BLaER1 treated with 17β-estradiol and CSF1 and Interleukin-3, amounts not matched to agents 10 nM and 100 nM (cell line): Measurements from ENCODE around the gene CREB5.

Experiments
- H3K27ac ChIP-seq, 11 experiments: shearing (Covaris generic); formaldehyde crosslinking; 2 replicates each; pipeline ENCODE4 v1.8.1; 2022
- H3K27me3 ChIP-seq, 11 experiments: shearing (Covaris generic); formaldehyde crosslinking; 2 replicates each; pipeline ENCODE4 v1.8.1; 2022
- H3K36me3 ChIP-seq, 11 experiments: shearing (Covaris generic); formaldehyde crosslinking; 2 replicates each; pipeline ENCODE4 v1.8.1; 2022
- H3K4me1 ChIP-seq, 10 experiments: shearing (Covaris generic); formaldehyde crosslinking; 2 replicates each; pipeline ENCODE4 v1.8.1; 2022
- H3K4me2 ChIP-seq, 11 experiments: shearing (Covaris generic); formaldehyde crosslinking; 2 replicates each; pipeline ENCODE4 v1.8.1; 2022
- H3K4me3 ChIP-seq, 10 experiments: shearing (Covaris generic); formaldehyde crosslinking; 2 replicates each; pipeline ENCODE4 v1.8.1; 2022
- H3K9ac ChIP-seq, 11 experiments: shearing (Covaris generic); formaldehyde crosslinking; 2 replicates each; pipeline ENCODE4 v1.8.1; 2022
- H3K9me3 ChIP-seq, 11 experiments: shearing (Covaris generic); formaldehyde crosslinking; replicated peaks in 1 of 11; 2 replicates each; pipeline ENCODE4 v1.8.1; 2022
- H4K20me1 ChIP-seq, 11 experiments: shearing (Covaris generic); formaldehyde crosslinking; 2 replicates each; pipeline ENCODE4 v1.8.1; 2022
- Cebpa-rat ChIP-seq, 11 experiments: shearing (Covaris generic); IDR thresholded peaks; 2 replicates each; pipeline ENCODE4 v1.8.1; 2022

Gene CREB5

DNA sequence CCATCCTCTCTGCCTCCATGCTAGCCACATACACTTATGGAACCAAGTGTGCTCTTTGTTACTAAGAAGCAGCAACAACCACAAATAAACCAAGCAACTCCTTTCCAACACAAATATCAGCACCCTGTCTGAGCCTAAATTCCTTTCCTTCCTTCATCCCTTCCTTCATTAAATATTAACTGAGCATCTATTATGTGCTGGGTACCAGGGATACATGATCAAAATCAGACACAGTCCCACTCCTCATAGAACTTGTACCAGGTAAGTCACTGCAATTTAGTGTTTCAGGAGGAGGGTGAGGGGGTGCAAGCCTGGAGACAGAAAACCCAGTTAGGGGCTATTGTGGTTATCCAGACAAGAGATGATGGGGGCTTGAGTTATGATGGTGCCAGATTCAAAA, 10.8 kb downstream of the CREB5 start:
- TF ChIP-seq Cebpa-rat (IDR thresholded peaks at IDR 0.05) = no peak
- H3K9ac ChIP-seq = no peak overlapping the region
- H3K27ac ChIP-seq = no peak overlapping the region
- H4K20me1 ChIP-seq = no peaks in the 10 kb centered on the region
- H3K4me2 ChIP-seq = no peak overlapping the region
- H3K27me3 ChIP-seq = no peaks in the 10 kb centered on the region
- peaks cover 0 to 6% (median 0%) of the 10 kb centered on the region in 10 experiments; a peak in 4 of 20 replicates for H3K4me1 ChIP-seq
- no peaks in the 10 kb centered on the region for H3K36me3 ChIP-seq
- no peaks in the 10 kb centered on the region for H3K9me3 ChIP-seq
- no peak overlapping the region for H3K4me3 ChIP-seq

- H3K4me3 ChIP-seq = no peak overlapping the region
- peak overlapping the region in 1 of 11 experiments; percentile 21; a peak in 1 of 22 replicates for H3K4me2 ChIP-seq
- no peak overlapping the region for H3K27ac ChIP-seq
- H3K9me3 ChIP-seq = no peaks in the 10 kb centered on the region
- H3K9ac ChIP-seq = no peak overlapping the region
- H3K27me3 ChIP-seq = no peaks in the 10 kb centered on the region
- peaks cover 0 to 6% (median 0%) of the 10 kb centered on the region in 10 experiments; a peak in 4 of 20 replicates for H3K4me1 ChIP-seq
- no peak for TF ChIP-seq Cebpa-rat (IDR thresholded peaks at IDR 0.05)
- H4K20me1 ChIP-seq = no peaks in the 10 kb centered on the region
- H3K36me3 ChIP-seq = no peaks in the 10 kb centered on the region
Observed at GRCh38 chr7:28423918-28424514, 11.7 kb downstream of the CREB5 start.

DNA sequence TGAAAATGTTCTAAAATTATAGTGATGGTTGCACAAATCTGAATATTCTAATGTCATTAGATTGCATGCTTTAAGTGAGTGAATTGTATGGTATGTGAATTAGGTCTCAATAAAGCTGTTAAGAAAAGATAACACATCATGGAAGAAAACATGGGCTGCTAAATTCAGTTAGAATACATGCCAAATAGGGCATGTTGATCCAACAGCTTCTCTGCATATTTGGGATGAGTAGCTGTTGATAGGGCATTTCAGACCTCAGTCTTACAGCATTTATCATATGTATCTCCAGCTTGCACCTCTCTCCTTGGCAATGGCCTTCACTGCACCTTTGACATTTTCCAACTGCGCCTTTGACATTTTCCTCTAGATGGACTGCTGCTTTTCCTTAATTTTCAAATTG, 13.2 kb downstream of the CREB5 start:
- Histone ChIP-seq H3K4me3 (no peak overlapping the region), H3K9me3 (no peaks in the 10 kb centered on the region), H3K27ac (no peak overlapping the region), H3K4me2 (no peak overlapping the region), H3K27me3 (no peaks in the 10 kb centered on the region), H3K4me1 (peaks cover 0 to 6% (median 0%) of the 10 kb centered on the region in 10 experiments; a peak in 4 of 20 replicates), H3K9ac (no peak overlapping the region), H4K20me1 (no peaks in the 10 kb centered on the region), H3K36me3 (no peaks in the 10 kb centered on the region)
- no peak for TF ChIP-seq Cebpa-rat (IDR thresholded peaks at IDR 0.05)

DNA sequence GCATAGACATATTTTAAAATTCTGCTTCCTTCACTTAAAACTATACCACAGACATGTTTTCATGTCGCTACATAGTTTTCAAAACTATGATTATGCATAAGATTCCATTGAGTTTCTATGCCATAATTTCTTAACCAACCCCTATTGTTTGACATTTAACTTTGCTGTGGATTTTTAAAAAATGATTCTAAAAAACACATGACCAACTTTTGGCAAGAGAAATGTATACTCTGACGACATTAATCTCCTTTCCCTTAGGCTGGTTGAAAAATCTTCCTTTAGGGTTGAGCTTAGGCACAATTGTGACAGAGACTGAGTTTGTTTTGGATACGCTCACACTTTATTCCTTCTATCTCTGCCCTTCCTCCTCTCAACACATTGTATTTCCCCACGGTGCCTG, 14.9 kb downstream of the CREB5 start:
- H4K20me1 ChIP-seq = no peaks in the 10 kb centered on the region
- H3K4me3 ChIP-seq = no peak overlapping the region
- no peak overlapping the region for H3K9ac ChIP-seq
- peaks cover 0 to 6% (median 0%) of the 10 kb centered on the region in 10 experiments; a peak in 4 of 20 replicates for H3K4me1 ChIP-seq
- no peak overlapping the region for H3K4me2 ChIP-seq
- no peaks in the 10 kb centered on the region for H3K27me3 ChIP-seq
- no peaks in the 10 kb centered on the region for H3K9me3 ChIP-seq
- TF ChIP-seq Cebpa-rat (IDR thresholded peaks at IDR 0.05) = no peak
- no peak overlapping the region for H3K27ac ChIP-seq
- no peaks in the 10 kb centered on the region for H3K36me3 ChIP-seq

DNA sequence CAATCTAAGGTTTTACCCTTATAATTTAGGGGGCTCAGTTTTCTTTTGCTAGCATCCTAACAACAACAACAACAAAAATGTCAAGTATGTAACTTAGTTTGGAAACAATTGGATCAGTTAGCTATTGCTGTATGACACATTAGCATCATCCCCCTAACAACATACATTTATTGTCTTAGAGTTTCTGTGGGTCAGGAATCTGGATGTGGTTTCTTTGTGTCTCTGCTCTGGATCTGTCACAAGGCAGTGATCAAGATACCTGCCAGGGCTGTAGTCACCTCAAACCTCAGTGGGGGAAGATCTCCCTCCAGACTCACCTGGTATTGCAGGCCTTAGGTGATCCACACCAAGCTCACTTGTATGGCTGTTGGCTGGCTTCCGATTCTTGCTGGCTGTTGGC, 18.3 kb downstream of the CREB5 start:
- no peak overlapping the region for H3K4me2 ChIP-seq
- H3K36me3 ChIP-seq = no peaks in the 10 kb centered on the region
- H3K4me3 ChIP-seq = no peak overlapping the region
- H3K4me1 ChIP-seq = peaks cover 9 to 14% (median 12%) of the 10 kb centered on the region in 10 experiments
- H4K20me1 ChIP-seq = no peaks in the 10 kb centered on the region
- H3K9me3 ChIP-seq = no peaks in the 10 kb centered on the region
- TF ChIP-seq Cebpa-rat (IDR thresholded peaks at IDR 0.05) = no peak
- H3K27ac ChIP-seq = no peak overlapping the region
- H3K27me3 ChIP-seq = no peaks in the 10 kb centered on the region
- H3K9ac ChIP-seq = no peak overlapping the region

- peaks cover 9 to 14% (median 12%) of the 10 kb centered on the region in 10 experiments for H3K4me1 ChIP-seq
- no peak overlapping the region for H3K9ac ChIP-seq
- no peak overlapping the region for H3K4me2 ChIP-seq
Observed at GRCh38 chr7:28432105-28432504, 19.8 kb downstream of the CREB5 start.

GRCh38 chr7:28433039-28433438, 20.7 kb downstream of the CREB5 start:
- Histone ChIP-seq H3K9me3 (no peaks in the 10 kb centered on the region), H3K27me3 (no peaks in the 10 kb centered on the region), H3K36me3 (no peaks in the 10 kb centered on the region), H4K20me1 (no peaks in the 10 kb centered on the region), H3K9ac (no peak overlapping the region), H3K4me1 (peaks cover 9 to 14% (median 12%) of the 10 kb centered on the region in 10 experiments), H3K4me3 (no peak overlapping the region), H3K27ac (no peak overlapping the region), H3K4me2 (peak overlapping the region; percentile 23 to 71 (median 59); a peak in 19 of 22 replicates)
- TF ChIP-seq Cebpa-rat (IDR thresholded peaks at IDR 0.05) = no peak

More at GRCh38 chr7:28432105-28432504, 19.8 kb downstream of the CREB5 start:
- H4K20me1 ChIP-seq = no peaks in the 10 kb centered on the region
- no peak overlapping the region for H3K4me3 ChIP-seq
- no peaks in the 10 kb centered on the region for H3K27me3 ChIP-seq
- TF ChIP-seq Cebpa-rat (IDR thresholded peaks at IDR 0.05) = no peak
- no peaks in the 10 kb centered on the region for H3K36me3 ChIP-seq
- H3K27ac ChIP-seq = no peak overlapping the region
- H3K9me3 ChIP-seq = no peaks in the 10 kb centered on the region

DNA sequence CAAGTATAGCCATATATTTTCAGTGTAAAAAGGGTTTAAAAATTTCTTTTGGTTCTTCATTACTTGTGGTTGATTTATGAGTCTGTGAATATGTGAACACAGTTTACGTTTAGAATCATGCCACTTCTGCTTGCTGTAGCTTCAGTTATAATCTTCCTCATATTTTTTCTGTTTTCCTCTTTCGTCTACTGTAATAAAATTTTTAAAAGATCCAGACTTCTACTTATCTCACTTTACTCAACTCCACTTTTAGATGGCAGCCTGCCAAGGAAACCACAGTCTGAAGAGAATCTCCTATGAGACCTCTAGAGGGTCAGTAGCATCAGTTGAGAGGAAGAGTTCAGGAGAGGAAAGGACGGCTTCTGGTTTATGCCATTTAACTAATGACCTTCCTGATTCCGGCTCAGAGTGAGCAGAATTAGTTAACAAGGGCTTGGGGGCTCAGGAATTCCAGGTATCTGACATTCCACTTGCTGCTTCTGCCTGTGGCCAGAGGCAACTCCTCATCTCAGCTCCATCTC, 21.4 kb downstream of the CREB5 start:
- Histone ChIP-seq H3K4me1 (peaks cover 9 to 14% (median 12%) of the 10 kb centered on the region in 10 experiments), H3K27me3 (no peaks in the 10 kb centered on the region), H3K9me3 (no peaks in the 10 kb centered on the region), H3K4me3 (no peak overlapping the region), H3K4me2 (peak overlapping the region; percentile 23 to 71 (median 59)), H3K9ac (no peak overlapping the region), H4K20me1 (no peaks in the 10 kb centered on the region), H3K27ac (no peak overlapping the region), H3K36me3 (no peaks in the 10 kb centered on the region)
- no peak for TF ChIP-seq Cebpa-rat (IDR thresholded peaks at IDR 0.05)

DNA sequence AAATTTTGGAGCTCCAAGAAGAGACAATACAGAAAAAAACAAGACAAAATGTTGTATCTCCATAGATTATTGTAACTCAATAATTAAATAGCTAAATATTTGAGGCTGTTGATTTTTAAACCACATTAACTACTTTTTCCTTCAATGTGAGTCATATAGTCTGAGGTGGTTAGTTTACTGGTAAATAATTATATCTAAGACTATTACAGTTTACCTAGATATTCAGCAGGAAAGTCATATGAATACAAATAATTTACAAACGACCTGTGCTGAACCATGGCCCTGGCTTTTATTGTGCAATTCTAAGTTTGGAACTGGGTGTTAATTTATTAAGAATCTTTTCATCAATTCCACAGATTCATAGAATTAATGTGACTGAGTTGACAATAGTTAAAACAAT, 22.2 kb downstream of the CREB5 start:
- Histone ChIP-seq H3K36me3 (no peaks in the 10 kb centered on the region), H3K4me1 (peaks cover 9 to 14% (median 12%) of the 10 kb centered on the region in 10 experiments), H3K4me3 (no peak overlapping the region), H3K27me3 (no peaks in the 10 kb centered on the region), H3K27ac (no peak overlapping the region), H4K20me1 (no peaks in the 10 kb centered on the region), H3K9me3 (no peaks in the 10 kb centered on the region), H3K9ac (no peak overlapping the region), H3K4me2 (no peak overlapping the region)
- no peak for TF ChIP-seq Cebpa-rat (IDR thresholded peaks at IDR 0.05)

GRCh38 chr7:28435152-28435551, 22.8 kb downstream of the CREB5 start:
- peaks cover 9 to 14% (median 12%) of the 10 kb centered on the region in 10 experiments for H3K4me1 ChIP-seq
- no peak overlapping the region for H3K27ac ChIP-seq
- H3K4me2 ChIP-seq = no peak overlapping the region
- no peak overlapping the region for H3K4me3 ChIP-seq
- H4K20me1 ChIP-seq = no peaks in the 10 kb centered on the region
- no peaks in the 10 kb centered on the region for H3K27me3 ChIP-seq
- H3K9ac ChIP-seq = no peak overlapping the region
- H3K9me3 ChIP-seq = no peaks in the 10 kb centered on the region
- no peak for TF ChIP-seq Cebpa-rat (IDR thresholded peaks at IDR 0.05)
- no peaks in the 10 kb centered on the region for H3K36me3 ChIP-seq
